ENCODE measurements around the gene CDH19. TPM values are rescaled to one million over a fixed set of nuclear protein-coding genes. Genes with fewer than 3 reads are reported as not detected.

Gene CDH19, protein sequence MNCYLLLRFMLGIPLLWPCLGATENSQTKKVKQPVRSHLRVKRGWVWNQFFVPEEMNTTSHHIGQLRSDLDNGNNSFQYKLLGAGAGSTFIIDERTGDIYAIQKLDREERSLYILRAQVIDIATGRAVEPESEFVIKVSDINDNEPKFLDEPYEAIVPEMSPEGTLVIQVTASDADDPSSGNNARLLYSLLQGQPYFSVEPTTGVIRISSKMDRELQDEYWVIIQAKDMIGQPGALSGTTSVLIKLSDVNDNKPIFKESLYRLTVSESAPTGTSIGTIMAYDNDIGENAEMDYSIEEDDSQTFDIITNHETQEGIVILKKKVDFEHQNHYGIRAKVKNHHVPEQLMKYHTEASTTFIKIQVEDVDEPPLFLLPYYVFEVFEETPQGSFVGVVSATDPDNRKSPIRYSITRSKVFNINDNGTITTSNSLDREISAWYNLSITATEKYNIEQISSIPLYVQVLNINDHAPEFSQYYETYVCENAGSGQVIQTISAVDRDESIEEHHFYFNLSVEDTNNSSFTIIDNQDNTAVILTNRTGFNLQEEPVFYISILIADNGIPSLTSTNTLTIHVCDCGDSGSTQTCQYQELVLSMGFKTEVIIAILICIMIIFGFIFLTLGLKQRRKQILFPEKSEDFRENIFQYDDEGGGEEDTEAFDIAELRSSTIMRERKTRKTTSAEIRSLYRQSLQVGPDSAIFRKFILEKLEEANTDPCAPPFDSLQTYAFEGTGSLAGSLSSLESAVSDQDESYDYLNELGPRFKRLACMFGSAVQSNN
- polyA plus RNA-seq (2013, experiment 1 of 2), result 1.1 TPM
- 0.61 TPM for polyA plus RNA-seq (2013, experiment 2 of 2)

DNA sequence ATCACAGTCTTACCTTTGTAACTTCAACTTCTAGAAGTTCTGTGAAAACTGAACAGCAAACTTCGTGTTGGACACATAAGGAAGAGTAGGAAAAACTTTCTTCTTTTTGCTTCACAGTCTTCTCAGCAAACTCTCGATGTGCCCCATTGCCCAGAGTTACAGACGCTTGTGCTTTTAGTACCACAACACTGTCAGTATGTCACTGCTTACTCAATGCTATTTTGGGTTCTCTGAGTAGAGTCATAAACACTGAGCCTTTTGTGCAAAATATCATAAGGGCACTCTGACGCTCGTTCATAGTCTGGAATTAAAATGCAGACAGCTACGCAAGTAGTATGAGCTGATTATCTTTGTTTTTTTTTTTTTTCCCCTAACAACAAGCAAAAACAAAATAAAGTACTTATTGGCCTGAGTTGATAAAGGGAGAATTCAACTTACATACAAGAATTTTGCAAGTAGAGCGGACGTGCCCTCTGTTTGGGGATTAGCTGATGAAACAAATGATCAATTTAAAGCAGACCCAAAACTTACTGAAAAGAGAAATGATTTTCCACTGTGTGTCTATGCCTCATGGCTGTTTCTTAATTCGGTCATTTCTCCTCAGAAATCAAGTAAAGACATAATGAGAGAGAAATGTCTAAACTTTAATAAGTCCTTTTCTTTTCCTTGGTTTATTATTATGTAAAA, at the start of gene CDH19:
CDH19 (minus strand) TSS at position 150 of the 687 bp plus-strand sequence. CDS start 31,886 bp downstream, outside the sequence.
- H3K36me3 ChIP-seq (ENCODE audit: control insufficient read depth, insufficient read depth, low read length), result no peaks in the 10 kb centered on the region
- WGBS, 2 experiments (ENCODE audit: insufficient coverage in 2 of 2), result 77 to 83% methylated on average over 1 to 3 of the region's 9 CpGs
- no peaks in the 10 kb centered on the region for H3K4me1 ChIP-seq (ENCODE audit: control insufficient read depth, insufficient read depth, low read length, poor library complexity, severe bottlenecking)
- no peaks in the 10 kb centered on the region for H3K9me3 ChIP-seq (ENCODE audit: control insufficient read depth, low read length)
- no peak within 1 kb of the TSS for H3K4me3 ChIP-seq (ENCODE audit: extremely low read depth, insufficient read depth, low read length, poor library complexity, severe bottlenecking)
- no peak within 1 kb of the TSS for H3K27ac ChIP-seq (ENCODE audit: low read depth, low read length, severe bottlenecking)

GRCh38 chr18:66647671-66648070, 43.8 kb upstream of the CDH19 start:
- Histone ChIP-seq H3K9me3 (ENCODE audit: control insufficient read depth, low read length) (no peaks in the 10 kb centered on the region), H3K36me3 (ENCODE audit: control insufficient read depth, insufficient read depth, low read length) (no peaks in the 10 kb centered on the region), H3K4me1 (ENCODE audit: control insufficient read depth, insufficient read depth, low read length, poor library complexity, severe bottlenecking) (no peaks in the 10 kb centered on the region), H3K4me3 (ENCODE audit: extremely low read depth, insufficient read depth, low read length, poor library complexity, severe bottlenecking) (no peak overlapping the region), H3K27ac (ENCODE audit: low read depth, low read length, severe bottlenecking) (no peak overlapping the region)
- no CpG with 5 or more reads among the region's 1 CpG for WGBS, 2 experiments (ENCODE audit: insufficient coverage in 2 of 2)

- no peaks in the 10 kb centered on the region for H3K9me3 ChIP-seq (ENCODE audit: control insufficient read depth, low read length)
- H3K27ac ChIP-seq (ENCODE audit: low read depth, low read length, severe bottlenecking), result no peak overlapping the region
- no peak overlapping the region for H3K4me3 ChIP-seq (ENCODE audit: extremely low read depth, insufficient read depth, low read length, poor library complexity, severe bottlenecking)
- H3K36me3 ChIP-seq (ENCODE audit: control insufficient read depth, insufficient read depth, low read length), result no peaks in the 10 kb centered on the region
- WGBS, 2 experiments (ENCODE audit: insufficient coverage in 2 of 2), result 100% methylated on average over 2 of the region's 2 CpGs; no CpG with 5 or more reads in 1 of the 2 experiments
- H3K4me1 ChIP-seq (ENCODE audit: control insufficient read depth, insufficient read depth, low read length, poor library complexity, severe bottlenecking), result no peaks in the 10 kb centered on the region
These were observed 42.7 kb upstream of the CDH19 start for GRCh38 chr18:66646609-66647008.

DNA sequence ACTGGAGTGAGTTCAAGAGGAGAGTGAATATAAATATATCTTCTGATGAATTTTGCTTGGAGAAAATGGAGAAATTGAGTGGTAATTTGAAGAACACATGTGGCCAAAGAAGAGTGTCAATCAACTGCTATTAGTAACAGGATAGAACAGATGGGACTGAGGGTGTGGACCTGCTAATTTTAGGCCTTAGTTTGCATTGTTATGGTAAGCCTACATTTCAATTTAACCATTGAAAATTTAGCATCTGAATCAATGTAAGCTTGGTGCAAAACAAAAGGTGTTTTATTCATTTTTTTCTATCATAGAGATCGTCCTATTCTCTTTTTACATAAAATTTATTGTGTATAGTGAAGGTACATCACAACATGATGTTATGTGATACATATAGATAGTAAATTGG, 42.1 kb upstream of the CDH19 start:
- Histone ChIP-seq H3K4me3 (ENCODE audit: extremely low read depth, insufficient read depth, low read length, poor library complexity, severe bottlenecking) (no peak overlapping the region), H3K4me1 (ENCODE audit: control insufficient read depth, insufficient read depth, low read length, poor library complexity, severe bottlenecking) (no peaks in the 10 kb centered on the region), H3K9me3 (ENCODE audit: control insufficient read depth, low read length) (no peaks in the 10 kb centered on the region), H3K27ac (ENCODE audit: low read depth, low read length, severe bottlenecking) (no peak overlapping the region), H3K36me3 (ENCODE audit: control insufficient read depth, insufficient read depth, low read length) (no peaks in the 10 kb centered on the region)
- WGBS, 2 experiments (ENCODE audit: insufficient coverage in 2 of 2), result no CpG with 5 or more reads among the region's 1 CpG

- no peaks in the 10 kb centered on the region for H3K36me3 ChIP-seq (ENCODE audit: control insufficient read depth, insufficient read depth, low read length)
- H3K4me3 ChIP-seq (ENCODE audit: extremely low read depth, insufficient read depth, low read length, poor library complexity, severe bottlenecking), result no peak overlapping the region
- H3K27ac ChIP-seq (ENCODE audit: low read depth, low read length, severe bottlenecking), result no peak overlapping the region
- H3K9me3 ChIP-seq (ENCODE audit: control insufficient read depth, low read length), result no peaks in the 10 kb centered on the region
- H3K4me1 ChIP-seq (ENCODE audit: control insufficient read depth, insufficient read depth, low read length, poor library complexity, severe bottlenecking), result peaks cover 2% of the 10 kb centered on the region
- WGBS, 2 experiments (ENCODE audit: insufficient coverage in 2 of 2), result no CpG with 5 or more reads among the region's 4 CpGs
These were observed 37.2 kb upstream of the CDH19 start for GRCh38 chr18:66641056-66641455.

GRCh38 chr18:66640431-66640830, 36.5 kb upstream of the CDH19 start:
- no peak overlapping the region for H3K27ac ChIP-seq (ENCODE audit: low read depth, low read length, severe bottlenecking)
- no peaks in the 10 kb centered on the region for H3K36me3 ChIP-seq (ENCODE audit: control insufficient read depth, insufficient read depth, low read length)
- no peaks in the 10 kb centered on the region for H3K9me3 ChIP-seq (ENCODE audit: control insufficient read depth, low read length)
- peaks cover 2% of the 10 kb centered on the region for H3K4me1 ChIP-seq (ENCODE audit: control insufficient read depth, insufficient read depth, low read length, poor library complexity, severe bottlenecking)
- 54 to 100% methylated on average over 2 to 3 of the region's 4 CpGs for WGBS, 2 experiments (ENCODE audit: insufficient coverage in 2 of 2)
- no peak overlapping the region for H3K4me3 ChIP-seq (ENCODE audit: extremely low read depth, insufficient read depth, low read length, poor library complexity, severe bottlenecking)

GRCh38 chr18:66638856-66639629, 35.2 kb upstream of the CDH19 start:
- no peak overlapping the region for H3K27ac ChIP-seq (ENCODE audit: low read depth, low read length, severe bottlenecking)
- no peaks in the 10 kb centered on the region for H3K9me3 ChIP-seq (ENCODE audit: control insufficient read depth, low read length)
- H3K4me1 ChIP-seq (ENCODE audit: control insufficient read depth, insufficient read depth, low read length, poor library complexity, severe bottlenecking), result peaks cover 2% of the 10 kb centered on the region
- no peak overlapping the region for H3K4me3 ChIP-seq (ENCODE audit: extremely low read depth, insufficient read depth, low read length, poor library complexity, severe bottlenecking)
- 80% methylated on average over 2 of the region's 5 CpGs; no CpG with 5 or more reads in 1 of the 2 experiments for WGBS, 2 experiments (ENCODE audit: insufficient coverage in 2 of 2)
- H3K36me3 ChIP-seq (ENCODE audit: control insufficient read depth, insufficient read depth, low read length), result no peaks in the 10 kb centered on the region

DNA sequence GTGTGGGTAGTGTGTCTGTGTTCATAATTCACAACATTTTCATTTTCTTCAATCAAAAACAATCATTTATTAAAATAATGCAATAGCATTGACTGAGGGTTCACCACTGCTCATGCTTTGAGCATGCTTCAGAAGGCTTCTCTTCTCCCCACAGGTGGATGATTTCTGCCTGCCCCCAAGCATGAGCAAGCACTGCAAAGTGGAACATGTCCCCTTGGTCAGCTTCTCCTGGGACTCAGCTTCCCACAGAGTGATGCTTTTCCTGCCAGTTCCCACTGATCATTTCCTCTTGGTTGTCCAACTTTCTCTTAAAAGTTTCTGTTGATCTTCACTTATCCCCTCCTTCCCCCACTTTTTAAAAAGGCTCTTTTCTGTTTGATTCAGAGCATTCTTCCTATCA, 31.5 kb upstream of the CDH19 start:
- Histone ChIP-seq H3K9me3 (ENCODE audit: control insufficient read depth, low read length) (no peaks in the 10 kb centered on the region), H3K27ac (ENCODE audit: low read depth, low read length, severe bottlenecking) (no peak overlapping the region), H3K4me1 (ENCODE audit: control insufficient read depth, insufficient read depth, low read length, poor library complexity, severe bottlenecking) (no peaks in the 10 kb centered on the region), H3K36me3 (ENCODE audit: control insufficient read depth, insufficient read depth, low read length) (no peaks in the 10 kb centered on the region), H3K4me3 (ENCODE audit: extremely low read depth, insufficient read depth, low read length, poor library complexity, severe bottlenecking) (no peak overlapping the region)

GRCh38 chr18:66632756-66633155, 28.9 kb upstream of the CDH19 start:
- 100% methylated on average over 1 of the region's 1 CpG for WGBS, 2 experiments (ENCODE audit: insufficient coverage in 2 of 2)
- no peaks in the 10 kb centered on the region for H3K9me3 ChIP-seq (ENCODE audit: control insufficient read depth, low read length)
- no peaks in the 10 kb centered on the region for H3K4me1 ChIP-seq (ENCODE audit: control insufficient read depth, insufficient read depth, low read length, poor library complexity, severe bottlenecking)
- H3K36me3 ChIP-seq (ENCODE audit: control insufficient read depth, insufficient read depth, low read length), result no peaks in the 10 kb centered on the region
- H3K27ac ChIP-seq (ENCODE audit: low read depth, low read length, severe bottlenecking), result no peak overlapping the region
- H3K4me3 ChIP-seq (ENCODE audit: extremely low read depth, insufficient read depth, low read length, poor library complexity, severe bottlenecking), result no peak overlapping the region

GRCh38 chr18:66630831-66631230, 26.9 kb upstream of the CDH19 start:
- no CpG with 5 or more reads among the region's 1 CpG for WGBS, 2 experiments (ENCODE audit: insufficient coverage in 2 of 2)
- Histone ChIP-seq H3K9me3 (ENCODE audit: control insufficient read depth, low read length) (no peaks in the 10 kb centered on the region), H3K4me3 (ENCODE audit: extremely low read depth, insufficient read depth, low read length, poor library complexity, severe bottlenecking) (no peak overlapping the region)

More at GRCh38 chr18:66630831-66631230, 26.9 kb upstream of the CDH19 start:
- H3K36me3 ChIP-seq (ENCODE audit: control insufficient read depth, insufficient read depth, low read length), result no peaks in the 10 kb centered on the region
- H3K4me1 ChIP-seq (ENCODE audit: control insufficient read depth, insufficient read depth, low read length, poor library complexity, severe bottlenecking), result no peaks in the 10 kb centered on the region
- H3K27ac ChIP-seq (ENCODE audit: low read depth, low read length, severe bottlenecking), result no peak overlapping the region
